ENCODE results near the gene TEX12.
"Not testable (repeated sequence)": the region's sequence is repeated elsewhere in the genome, so short reads cannot be mapped to it uniquely, and the experiment has no call there.

Gene TEX12

GRCh38 chr11:112167145-112167544, at the start of gene TEX12:
TSS of gene TEX12 (plus strand) at chr11:112167372. CDS start at chr11:112169269, 1,897 bp downstream.
- no peak for DNase-seq (ENCODE audit: low read depth)

GRCh38 chr11:112118176-112118575, 49.0 kb upstream of the TEX12 start:
- DNase-seq (ENCODE audit: low read depth), result no peak

GRCh38 chr11:112121981-112122615, 45.1 kb upstream of the TEX12 start:
- DNase-seq (ENCODE audit: low read depth), result no peak

- DNase-seq (ENCODE audit: low read depth), result no peak
Observed at GRCh38 chr11:112123129-112123528, 44.0 kb upstream of the TEX12 start.

GRCh38 chr11:112127056-112127455, 40.1 kb upstream of the TEX12 start:
- no peak for DNase-seq (ENCODE audit: low read depth)

- DNase-seq (ENCODE audit: low read depth), result peak; percentile 95
Observed at GRCh38 chr11:112128483-112129121, 38.6 kb upstream of the TEX12 start.

GRCh38 chr11:112129656-112130055, 37.5 kb upstream of the TEX12 start:
- no peak for DNase-seq (ENCODE audit: low read depth)

- peak; percentile 18 for DNase-seq (ENCODE audit: low read depth)
Observed at GRCh38 chr11:112132737-112133136, 34.4 kb upstream of the TEX12 start.

- no peak for DNase-seq (ENCODE audit: low read depth)
Observed at GRCh38 chr11:112134473-112134872, 32.7 kb upstream of the TEX12 start.

- DNase-seq (ENCODE audit: low read depth), result no peak
Observed at GRCh38 chr11:112143597-112143996, 23.6 kb upstream of the TEX12 start.

- DNase-seq (ENCODE audit: low read depth), result no peak
Observed at GRCh38 chr11:112150517-112150916, 16.7 kb upstream of the TEX12 start.

- DNase-seq (ENCODE audit: low read depth), result peak; percentile 25
Observed at GRCh38 chr11:112156153-112156955, 10.8 kb upstream of the TEX12 start.

GRCh38 chr11:112156956-112157766, 10.0 kb upstream of the TEX12 start:
- peak; percentile 99 for DNase-seq (ENCODE audit: low read depth)

- no peak for DNase-seq (ENCODE audit: low read depth)
Observed at GRCh38 chr11:112159098-112160065, 7.8 kb upstream of the TEX12 start.

- no peak for DNase-seq (ENCODE audit: low read depth)
Observed at GRCh38 chr11:112160091-112160848, 6.9 kb upstream of the TEX12 start.

- DNase-seq (ENCODE audit: low read depth), result peak; percentile 27
Observed at GRCh38 chr11:112161012-112161411, 6.2 kb upstream of the TEX12 start.

- DNase-seq (ENCODE audit: low read depth), result not testable (repeated sequence)
Observed at GRCh38 chr11:112162200-112162599, 5.0 kb upstream of the TEX12 start.

- DNase-seq (ENCODE audit: low read depth), result peak; percentile 69
Observed at GRCh38 chr11:112162761-112163546, 4.2 kb upstream of the TEX12 start.

Data from EH (cell line).